IPS-20b (cell line): Measurements from ENCODE around the gene UCN2.

Experiments used
- H3K27ac ChIP-seq: one replicate; pipeline ENCODE4 v1.5.1; 2013; ENCODE audit warnings: low read length
- H3K27me3 ChIP-seq: 2 replicates; pipeline ENCODE4 v1.6.1; 2013; ENCODE audit warnings: mild to moderate bottlenecking, low read length, inconsistent platforms; ENCODE audit not compliant: insufficient read depth
- H3K36me3 ChIP-seq: 2 replicates; pipeline ENCODE4 v1.6.1; 2013; ENCODE audit warnings: low read depth, mild to moderate bottlenecking, inconsistent platforms, low read length, moderate library complexity; ENCODE audit not compliant: insufficient read depth
- H3K4me1 ChIP-seq: 2 replicates; pipeline ENCODE4 v1.6.1; 2013; ENCODE audit warnings: mild to moderate bottlenecking, control low read depth, inconsistent platforms, low read length, moderate library complexity; ENCODE audit not compliant: insufficient read depth
- H3K4me3 ChIP-seq: 2 replicates; pipeline ENCODE4 v1.5.1; 2013; ENCODE audit warnings: mild to moderate bottlenecking, low read length, inconsistent platforms
- H3K9ac ChIP-seq: 2 replicates; pipeline ENCODE4 v1.6.1; 2013; ENCODE audit warnings: low read depth, mild to moderate bottlenecking, inconsistent platforms, low read length, moderate library complexity
- H3K9me3 ChIP-seq: 2 replicates; pipeline ENCODE4 v1.6.1; 2013; ENCODE audit warnings: mild to moderate bottlenecking, low read depth, low read length, inconsistent platforms; ENCODE audit not compliant: insufficient read depth

UCN2 gene

GRCh38 chr3:48563382-48563918 lies at the start of gene UCN2:
Gene UCN2 (minus strand): TSS chr3:48563781. CDS start chr3:48563124, 657 bp downstream.
- no peaks in the 10 kb centered on the region for H3K36me3 ChIP-seq
- H3K27ac ChIP-seq = no peak within 1 kb of the TSS
- no peaks in the 10 kb centered on the region for H3K9me3 ChIP-seq
- no peak within 1 kb of the TSS for H3K4me3 ChIP-seq
- H3K9ac ChIP-seq = no peak within 1 kb of the TSS; the same call in 1 of the 2 replicates
- H3K4me1 ChIP-seq = peaks cover 6% of the 10 kb centered on the region; the same call in 1 of the 2 replicates
- no peaks in the 10 kb centered on the region for H3K27me3 ChIP-seq

- Histone ChIP-seq H3K27ac (no peak overlapping the region), H3K4me1 (no peaks in the 10 kb centered on the region), H3K9ac (no peak overlapping the region), H3K27me3 (no peaks in the 10 kb centered on the region), H3K9me3 (peaks cover 9% of the 10 kb centered on the region), H3K36me3 (peaks cover 17% of the 10 kb centered on the region), H3K4me3 (no peak overlapping the region)
Measured at GRCh38 chr3:48612309-48612708, 48.7 kb upstream of the UCN2 start.

- peak within 1 kb of the TSS; percentile 99 for H3K4me3 ChIP-seq
- H3K27ac ChIP-seq = peak within 1 kb of the TSS; percentile 37
- peaks cover 39% of the 10 kb centered on the region for H3K36me3 ChIP-seq
- H3K27me3 ChIP-seq = no peaks in the 10 kb centered on the region
- H3K4me1 ChIP-seq = no peaks in the 10 kb centered on the region
- H3K9ac ChIP-seq = peak within 1 kb of the TSS; percentile 94
- H3K9me3 ChIP-seq = no peaks in the 10 kb centered on the region
Measured at GRCh38 chr3:48609088-48610005, 45.8 kb upstream of the UCN2 start, which contains the start of gene UQCRC1. Gene UQCRC1 (minus strand): TSS chr3:48609646. CDS start chr3:48609620, 26 bp downstream.

GRCh38 chr3:48607519-48607918 lies 43.9 kb upstream of the UCN2 start:
- H3K27me3 ChIP-seq = no peaks in the 10 kb centered on the region
- H3K4me3 ChIP-seq = no peak overlapping the region
- no peaks in the 10 kb centered on the region for H3K9me3 ChIP-seq
- H3K9ac ChIP-seq = no peak overlapping the region
- H3K27ac ChIP-seq = no peak overlapping the region
- H3K4me1 ChIP-seq = no peaks in the 10 kb centered on the region
- H3K36me3 ChIP-seq = peaks cover 58% of the 10 kb centered on the region

GRCh38 chr3:48601622-48601994 lies 38.0 kb upstream of the UCN2 start:
- Histone ChIP-seq H3K4me1 (no peaks in the 10 kb centered on the region; the same call in 1 of the 2 replicates), H3K9me3 (no peaks in the 10 kb centered on the region), H3K27ac (no peak overlapping the region), H3K9ac (no peak overlapping the region), H3K36me3 (peaks cover 93% of the 10 kb centered on the region), H3K27me3 (no peaks in the 10 kb centered on the region), H3K4me3 (no peak overlapping the region)

- H3K27me3 ChIP-seq = no peaks in the 10 kb centered on the region
- no peaks in the 10 kb centered on the region; the same call in none of the 2 replicates for H3K4me1 ChIP-seq
- H3K9me3 ChIP-seq = no peaks in the 10 kb centered on the region
- peaks cover 87% of the 10 kb centered on the region for H3K36me3 ChIP-seq
- no peak overlapping the region for H3K4me3 ChIP-seq
- no peak overlapping the region for H3K27ac ChIP-seq
- H3K9ac ChIP-seq = no peak overlapping the region
Measured at GRCh38 chr3:48600711-48601621, 37.4 kb upstream of the UCN2 start.

GRCh38 chr3:48599509-48600285 lies 36.1 kb upstream of the UCN2 start:
- peaks cover 7% of the 10 kb centered on the region for H3K27me3 ChIP-seq
- H3K36me3 ChIP-seq = peaks cover 74% of the 10 kb centered on the region
- H3K27ac ChIP-seq = no peak overlapping the region
- H3K9ac ChIP-seq = no peak overlapping the region
- no peaks in the 10 kb centered on the region for H3K9me3 ChIP-seq
- H3K4me1 ChIP-seq = no peaks in the 10 kb centered on the region; the same call in none of the 2 replicates
- H3K4me3 ChIP-seq = no peak overlapping the region

GRCh38 chr3:48599077-48599501 lies 35.5 kb upstream of the UCN2 start:
- H3K27me3 ChIP-seq = peaks cover 13% of the 10 kb centered on the region
- peaks cover 68% of the 10 kb centered on the region for H3K36me3 ChIP-seq
- H3K4me1 ChIP-seq = no peaks in the 10 kb centered on the region; the same call in none of the 2 replicates
- no peak overlapping the region for H3K9ac ChIP-seq
- no peak overlapping the region for H3K27ac ChIP-seq
- no peaks in the 10 kb centered on the region for H3K9me3 ChIP-seq
- no peak overlapping the region for H3K4me3 ChIP-seq

GRCh38 chr3:48598323-48599076 lies 34.9 kb upstream of the UCN2 start:
- peaks cover 62% of the 10 kb centered on the region for H3K36me3 ChIP-seq
- peaks cover 19% of the 10 kb centered on the region for H3K27me3 ChIP-seq
- no peak overlapping the region for H3K9ac ChIP-seq
- no peaks in the 10 kb centered on the region for H3K9me3 ChIP-seq
- H3K4me1 ChIP-seq = no peaks in the 10 kb centered on the region; the same call in none of the 2 replicates
- H3K27ac ChIP-seq = no peak overlapping the region
- no peak overlapping the region for H3K4me3 ChIP-seq

GRCh38 chr3:48597408-48597800 lies 33.8 kb upstream of the UCN2 start:
- H3K4me3 ChIP-seq = no peak overlapping the region
- no peak overlapping the region for H3K9ac ChIP-seq
- no peaks in the 10 kb centered on the region for H3K9me3 ChIP-seq
- peaks cover 22% of the 10 kb centered on the region for H3K27me3 ChIP-seq
- no peak overlapping the region for H3K27ac ChIP-seq
- H3K36me3 ChIP-seq = peaks cover 51% of the 10 kb centered on the region
- H3K4me1 ChIP-seq = no peaks in the 10 kb centered on the region; the same call in none of the 2 replicates
